Heart left ventricle (tissue), 16 donors: Measurements from ENCODE around the gene SLC19A1. TPM values are rescaled to one million over a fixed set of nuclear protein-coding genes. Genes with fewer than 3 reads are reported as not detected.
A peak's percentile ranks its signal among the peaks of the same experiment; 100 is the strongest.

Source experiments
- ATAC-seq, 4 donors: fragments of 200-7000 bp; cut with Tn5 transposase; one replicate each; pipeline ENCODE4 v1.9.1; 2020 to 2022; ENCODE audit warnings: moderate library complexity in 4 of 4, mild to moderate bottlenecking in 3 of 4, moderate number of reproducible peaks in 1 of 4
- DNase-seq, 5 donors: peaks; one replicate each; pipeline ENCODE4 v3.0.0-alpha.2; 2020
- H3K27ac ChIP-seq, 12 donors: fragments of 200-600 bp; sonication (generic) in 4 of 12; one replicate each; pipeline versions ENCODE4 v1.5.0 to v1.8.0; 2016 to 2022; ENCODE audit warnings: mild to moderate bottlenecking in 2 of 12
- H3K27me3 ChIP-seq, 9 donors: fragments of 200-600 bp; sonication (generic) in 2 of 9; one replicate each; pipeline versions ENCODE4 v1.5.1 to v1.8.0; 2016 to 2022; ENCODE audit warnings: mild to moderate bottlenecking in 3 of 9
- H3K36me3 ChIP-seq, 9 donors: fragments of 200-600 bp; sonication (generic) in 2 of 9; one replicate each; pipeline versions ENCODE4 v1.5.0 to v1.8.0; 2018 to 2022; ENCODE audit warnings: mild to moderate bottlenecking in 2 of 9
- H3K4me1 ChIP-seq, 12 donors: fragments of 200-600 bp; sonication (generic) in 4 of 12; one replicate each; pipeline versions ENCODE4 v1.5.0 to v1.8.0; 2016 to 2022; ENCODE audit warnings: mild to moderate bottlenecking in 3 of 12
- H3K4me3 ChIP-seq, 12 donors: fragments of 200-600 bp; sonication (generic) in 4 of 12; one replicate each; pipeline versions ENCODE4 v1.5.0 to v1.8.0; 2017 to 2022; ENCODE audit warnings: mild to moderate bottlenecking in 9 of 12, moderate library complexity in 4 of 12
- H3K9me3 ChIP-seq, 12 donors: fragments of 200-600 bp; sonication (generic) in 4 of 12; one replicate each; pipeline versions ENCODE4 v1.5.0 to v1.8.0; 2016 to 2022; ENCODE audit warnings: mild to moderate bottlenecking in 1 of 12
- CTCF ChIP-seq, 12 donors: fragments of 200-600 bp; sonication (generic) in 4 of 12; IDR thresholded peaks; one replicate each; pipeline versions ENCODE4 v1.5.0 to v1.8.0; 2018 to 2022; ENCODE audit warnings: antibody characterized with exemption in 12 of 12, mild to moderate bottlenecking in 5 of 12
- POLR2A ChIP-seq, 2 donors: fragments of 450-650 bp; IDR thresholded peaks; one replicate each; pipeline ENCODE4 v1.6.1; 2017; ENCODE audit warnings: antibody characterized with exemption in 2 of 2, mild to moderate bottlenecking in 2 of 2, moderate library complexity in 2 of 2
- WGBS, 4 donors: extraction: QIAGEN DNeasy Blood & Tissue Kit in 2 of 4; methylation state at CpG; one replicate each; pipeline versions ENCODE4 v1.1.5 to v1.1.7; 2013 to 2018; 5-methylcytosine and 5-hydroxymethylcytosine counted together
- intact Hi-C, 10 donors: fragments of 100-400 bp; cut with DNase I; formaldehyde crosslinking; loops; one replicate each; pipeline versions ENCODE4 v1.11.1 to v1.14.2; 2022
- polyA plus RNA-seq, 2 donors: library from polyadenylated mRNA; stranded (reverse); fragments of 200-250 nt; gene quantifications; one replicate each; pipeline ENCODE4 v1.2.3, GENCODE V29; 2013
- total RNA-seq, 9 donors: library from RNA; depleted of rRNA in 2 of 9; stranded (reverse); fragments of >200 nt in 2 of 9; fragmentation: NEBNext Ultra II Directional in 3 of 9; extraction: Animal tissue kit (Norgen Biotek cat#: 25700) in 3 of 9; gene quantifications; one replicate each; pipeline versions ENCODE4 v1.1.0 to v1.2.4, GENCODE V29; 2016 to 2023
- donor health status: ischemic (EF 13 %, LVEDD 7.1; RV severe dilation, severe dysfunction).
- donor health status: healthy with polysubstance abuse.
- donor health status: DM: no; HTN: yes; CAD: no.
- donor health status: DM: no; HTN: no; CAD: no.
- donor health status: ischemic (EF 25% LVEDD 6.9; RV normal size, moderate dysfunction).
- donor health status: ischemic (EF 25% LVEDD 5.7; RV mildly dilated, moderate dysfunction).
- donor health status: healthy.
- donor health status: DM: yes; HTN: yes; CAD: no.
- donor health status: ischemic (EF 35%, LVEDD 5.7; RV mildly dilated, moderate dysfunction).
- donor health status: nonischemic (EF 11% LVEDD 7.7; RV severe dilation, severe dysfunction).
- donor health status: DM: yes; HTN: yes; CAD: no.
- donor health status: PGD.
- donor health status: ischemic (EF 29% LVEDD 5.4; RV normal size, mild dysfunction).
- donor health status: nonischemic (EF 23%, LVEDD 6.1; RV moderate dilation, normal function).

SLC19A1 gene
- total and polyA plus RNA-seq, 11 donors, result 2.4 to 7.0 (median 3.5) TPM

GRCh38 chr21:45496968-45497845 lies 45.0 kb downstream of the SLC19A1 start:
- 90 to 92% (median 90%) methylated on average over 17 to 22 of the region's 22 CpGs for WGBS, 4 donors
- no peaks in the 10 kb centered on the region for H3K9me3 ChIP-seq
- TF ChIP-seq CTCF (IDR thresholded peaks at IDR 0.05) (no peak), POLR2A (IDR thresholded peaks at IDR 0.05) (no peak)
- no peaks in the 10 kb centered on the region for H3K4me1 ChIP-seq
- H3K27me3 ChIP-seq, result no peaks in the 10 kb centered on the region
- H3K36me3 ChIP-seq, result peaks cover 0 to 70% (median 44%) of the 10 kb centered on the region in 9 donors
- ATAC-seq (no peak), DNase-seq (peak in 4 of 5 donors; percentile 11 to 38 (median 19))
- intact Hi-C loops, result no loop called here
- no peak overlapping the region for H3K27ac ChIP-seq
- H3K4me3 ChIP-seq, result no peak overlapping the region

GRCh38 chr21:45496151-45496967 lies 45.9 kb downstream of the SLC19A1 start:
- no peak overlapping the region for H3K27ac ChIP-seq
- H3K4me1 ChIP-seq, result no peaks in the 10 kb centered on the region
- H3K4me3 ChIP-seq, result no peak overlapping the region
- H3K9me3 ChIP-seq, result no peaks in the 10 kb centered on the region
- ATAC-seq (no peak), DNase-seq (peak in 3 of 5 donors; percentile 12 to 51 (median 23))
- H3K36me3 ChIP-seq, result peaks cover 0 to 77% (median 49%) of the 10 kb centered on the region in 9 donors
- no peak for TF ChIP-seq POLR2A (IDR thresholded peaks at IDR 0.05)
- no peak for TF ChIP-seq CTCF (IDR thresholded peaks at IDR 0.05)
- intact Hi-C loops, result no loop called here
- WGBS, 4 donors, result 88 to 92% (median 92%) methylated on average over 16 to 18 of the region's 18 CpGs
- no peaks in the 10 kb centered on the region for H3K27me3 ChIP-seq

GRCh38 chr21:45494851-45495680 lies 47.2 kb downstream of the SLC19A1 start:
- TF ChIP-seq POLR2A (IDR thresholded peaks at IDR 0.05) (no peak), CTCF (IDR thresholded peaks at IDR 0.05) (no peak)
- ATAC-seq (no peak), DNase-seq (peak in 2 of 5 donors; percentile 8 to 56)
- H3K27ac ChIP-seq, result no peak overlapping the region
- no peaks in the 10 kb centered on the region for H3K27me3 ChIP-seq
- 89 to 93% (median 91%) methylated on average over 25 to 30 of the region's 30 CpGs for WGBS, 4 donors
- intact Hi-C loops, result no loop called here
- H3K4me3 ChIP-seq, result no peak overlapping the region
- H3K9me3 ChIP-seq, result no peaks in the 10 kb centered on the region
- H3K4me1 ChIP-seq, result no peaks in the 10 kb centered on the region
- H3K36me3 ChIP-seq, result peaks cover 0 to 81% (median 49%) of the 10 kb centered on the region in 9 donors
